ENCODE measurements around the gene FXYD3. TPM values are rescaled to one million over a fixed set of nuclear protein-coding genes. Genes with fewer than 3 reads are reported as not detected.

FXYD3 gene
- total RNA-seq, 1 experiment from 2014 or later: 17.4 TPM

GRCh38 chr19:35107545-35107944 lies 8.1 kb upstream of the FXYD3 start:
- POLR2A ChIA-PET: interaction anchor here (1.0 to 1.2 kb wide), 2 partner anchors 17 to 35 kb away, joined by 3 read pairs; partner anchors contain the start of gene FXYD7
- no TSS peak for BruUV-seq (replicated peaks)

GRCh38 chr19:35108730-35109129 lies 6.9 kb upstream of the FXYD3 start:
- Histone ChIP-seq H4K20me1 (ENCODE audit: insufficient read depth) (no peaks in the 10 kb centered on the region), H3K9me3 (ENCODE audit: control insufficient read depth in 1 of 2, insufficient read depth in 1 of 2, low read depth in 1 of 2, low read length in 2 of 2) (peaks cover 0 to 11% of the 10 kb centered on the region in 2 experiments; a peak in 1 of 4 replicates), H3K27ac (ENCODE audit: low read depth, low read length) (peak overlapping the region; percentile 24; the same call in 1 of the 2 replicates), H3K9me2 (ENCODE audit: insufficient read depth) (no peaks in the 10 kb centered on the region), H3K4me1 (ENCODE audit: control insufficient read depth in 1 of 2, insufficient read depth in 2 of 2, low read length in 2 of 2) (peaks cover 14 to 38% of the 10 kb centered on the region in 2 experiments), H3K79me2 (ENCODE audit: insufficient read depth, low read length) (no peaks in the 10 kb centered on the region), H3K9ac (ENCODE audit: low read length) (no peak overlapping the region), H2AFZ (ENCODE audit: low read depth, low read length, poor library complexity, severe bottlenecking) (no peak overlapping the region), H3K27me3 (ENCODE audit: insufficient read depth, low read length) (no peaks in the 10 kb centered on the region), H3K4me3 (replicated peaks in 1 of 2; ENCODE audit: low read depth in 1 of 2, low read length in 2 of 2) (no peak overlapping the region), H3K4me2 (ENCODE audit: low read length) (peak overlapping the region; percentile 89), H3K36me3 (ENCODE audit: control insufficient read depth in 1 of 2, insufficient read depth in 2 of 2, low read length in 2 of 2) (no peaks in the 10 kb centered on the region)
- ChIA-PET RAD21 (ENCODE audit: low non-redundant PET in 1 of 2, low total read pairs in 2 of 2, uncharacterized antibody in 2 of 2, unreplicated experiment in 2 of 2) (no interaction called here), CTCF (interaction anchor here (1.1 kb wide), 1 partner anchor 32 kb away, joined by 4 read pairs; no protein-coding TSS in a partner anchor), POLR2A (no interaction called here)
- DNase-seq (ENCODE audit: low read depth, low spot score): no peak
- no peak for ATAC-seq
- BruUV-seq (replicated peaks): no TSS peak
- no peak for TF ChIP-seq CEBPB (IDR thresholded peaks at IDR 0.05; ENCODE audit: low read depth)
- no peak for TF ChIP-seq REST (IDR thresholded peaks at IDR 0.05; ENCODE audit: low read depth)
- TF ChIP-seq ATF3 (IDR thresholded peaks at IDR 0.05): no peak
- no peak for TF ChIP-seq ZNF274 (IDR thresholded peaks at IDR 0.05; ENCODE audit: low read depth, low read length)
- TF ChIP-seq EGR1 (IDR thresholded peaks at IDR 0.05; ENCODE audit: low read depth): no peak
- TF ChIP-seq YY1 (IDR thresholded peaks at IDR 0.05; ENCODE audit: extremely low read depth, insufficient replicate concordance, low read depth, low read length): no peak
- TF ChIP-seq ZFX (IDR thresholded peaks at IDR 0.05): no peak
- no peak for TF ChIP-seq CTCF (IDR thresholded peaks at IDR 0.05 in 2 of 3, conservative IDR thresholded peaks at IDR 0.05 in 1 of 3; ENCODE audit: borderline replicate concordance in 1 of 3, insufficient read depth in 1 of 3, low read depth in 2 of 3, low read length in 2 of 3)
- TF ChIP-seq POLR2A (IDR thresholded peaks at IDR 0.05; ENCODE audit: borderline replicate concordance, extremely low read depth, insufficient read depth, insufficient read length): no peak
- TF ChIP-seq EZH2phosphoT487 (IDR thresholded peaks at IDR 0.05; ENCODE audit: borderline replicate concordance): no peak
- TF ChIP-seq CBX3 (IDR thresholded peaks at IDR 0.05; ENCODE audit: low read depth): no peak
- intact Hi-C loops (cut with micrococcal nuclease): no loop called here

More at GRCh38 chr19:35107545-35107944, 8.1 kb upstream of the FXYD3 start:
- Histone ChIP-seq H4K20me1 (ENCODE audit: insufficient read depth) (no peaks in the 10 kb centered on the region), H3K27me3 (ENCODE audit: insufficient read depth, low read length) (no peaks in the 10 kb centered on the region), H3K9me2 (ENCODE audit: insufficient read depth) (no peaks in the 10 kb centered on the region), H3K4me3 (replicated peaks in 1 of 2; ENCODE audit: low read depth in 1 of 2, low read length in 2 of 2) (peak overlapping the region in 1 of 2 experiments; percentile 5; a peak in 1 of 4 replicates), H3K4me1 (ENCODE audit: control insufficient read depth in 1 of 2, insufficient read depth in 2 of 2, low read length in 2 of 2) (peaks cover 14 to 38% of the 10 kb centered on the region in 2 experiments), H3K36me3 (ENCODE audit: control insufficient read depth in 1 of 2, insufficient read depth in 2 of 2, low read length in 2 of 2) (no peaks in the 10 kb centered on the region), H3K79me2 (ENCODE audit: insufficient read depth, low read length) (no peaks in the 10 kb centered on the region), H3K4me2 (ENCODE audit: low read length) (peak overlapping the region; percentile 51), H3K9ac (ENCODE audit: low read length) (0 out of 2 replicates have a peak overlapping the region, but pooled peaks have one; percentile 6), H3K27ac (ENCODE audit: low read depth, low read length) (0 out of 2 replicates have a peak overlapping the region, but pooled peaks have one; percentile 15), H3K9me3 (ENCODE audit: control insufficient read depth in 1 of 2, insufficient read depth in 1 of 2, low read depth in 1 of 2, low read length in 2 of 2) (peaks cover 0 to 11% of the 10 kb centered on the region in 2 experiments; a peak in 1 of 4 replicates), H2AFZ (ENCODE audit: low read depth, low read length, poor library complexity, severe bottlenecking) (no peak overlapping the region)
- RAD21 ChIA-PET (ENCODE audit: low non-redundant PET in 1 of 2, low total read pairs in 2 of 2, uncharacterized antibody in 2 of 2, unreplicated experiment in 2 of 2): no interaction called here
- peak; percentile 65 for ATAC-seq
- DNase-seq (ENCODE audit: low read depth, low spot score): peak; percentile 78
- TF ChIP-seq CEBPB (IDR thresholded peaks at IDR 0.05; ENCODE audit: low read depth) (no peak), SP1 (IDR thresholded peaks at IDR 0.05; ENCODE audit: low read depth) (peak; percentile 63), MAX (IDR thresholded peaks at IDR 0.05) (peak; percentile 32; the same call in 1 of the 2 replicates), POLR2A (IDR thresholded peaks at IDR 0.05; ENCODE audit: borderline replicate concordance, extremely low read depth, insufficient read depth, insufficient read length) (no peak), CBX3 (IDR thresholded peaks at IDR 0.05; ENCODE audit: low read depth) (peak; percentile 65; the same call in 1 of the 2 replicates), EGR1 (IDR thresholded peaks at IDR 0.05; ENCODE audit: low read depth) (peak; percentile 60; the same call in 1 of the 2 replicates)
- intact Hi-C loops (cut with micrococcal nuclease): no loop called here
- CTCF ChIA-PET: interaction anchor here (1.4 kb wide), 1 partner anchor 40 kb away, joined by 4 read pairs; no protein-coding TSS in a partner anchor

Data from HCT116 (cell line).